ENCODE results near the gene GPATCH8.

GRCh38 chr17:44353672-44354331 lies 149.4 kb downstream of the GPATCH8 start:
- no peak for TF ChIP-seq PCBP1 (IDR thresholded peaks at IDR 0.05; ENCODE audit: low read depth, low read length, poor library complexity, severe bottlenecking)
- no peak for TF ChIP-seq HLTF (IDR thresholded peaks at IDR 0.05)

Data from K562 (cell line).